HG03469 (cell line): Measurements from ENCODE around the gene PDCD7.

Source experiments
- ATAC-seq: cut with Tn5 transposase; IDR thresholded peaks from one replicate; pipeline ENCODE4 v1.9.1; 2021; ENCODE audit warnings: mild to moderate bottlenecking, moderate library complexity, moderate number of reproducible peaks; ENCODE audit not compliant: unreplicated experiment

The PDCD7 gene

DNA sequence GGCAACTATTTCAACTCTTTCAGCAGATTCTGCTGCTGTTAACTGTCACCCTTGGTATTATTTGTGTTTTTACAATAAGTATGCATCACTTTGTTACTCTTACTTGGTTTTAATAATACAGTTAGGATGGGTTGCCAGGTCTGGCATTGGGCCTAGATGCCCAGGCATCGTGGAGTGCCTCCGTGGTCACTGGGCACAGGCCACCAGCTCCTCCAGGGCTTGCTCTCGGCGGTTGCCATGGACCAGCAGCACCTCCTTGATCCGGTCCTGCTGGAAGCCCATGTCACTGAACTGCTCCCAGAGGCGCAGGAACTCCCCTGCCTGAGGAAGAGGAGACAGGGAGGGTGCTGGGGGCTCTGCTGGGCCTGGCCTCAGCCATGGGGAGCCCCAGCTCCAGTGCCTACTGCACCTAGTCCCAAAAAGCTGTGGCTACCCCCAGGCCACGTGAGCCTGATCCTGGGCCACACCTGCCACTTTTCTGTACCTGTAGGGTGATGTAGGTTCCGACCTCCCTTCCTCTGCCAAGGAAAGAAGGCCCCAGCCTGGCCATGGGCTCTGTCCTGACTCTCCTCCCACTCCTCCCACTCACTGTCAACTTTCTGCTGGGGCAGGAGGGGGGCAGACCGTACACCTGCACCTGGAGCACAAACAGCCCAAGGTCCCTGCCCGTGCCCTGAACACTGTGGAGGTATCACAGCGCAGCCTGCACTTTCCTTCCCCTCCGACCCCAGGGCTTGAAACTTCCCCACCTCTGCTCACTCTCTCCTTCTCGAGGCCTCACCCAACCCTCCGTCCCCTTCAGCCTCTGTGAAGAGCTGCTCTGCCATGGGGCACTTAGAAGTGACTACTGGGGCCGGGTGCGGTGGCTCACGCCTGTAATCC lies 40.5 kb downstream of the PDCD7 start:
- ATAC-seq, result no peak

DNA sequence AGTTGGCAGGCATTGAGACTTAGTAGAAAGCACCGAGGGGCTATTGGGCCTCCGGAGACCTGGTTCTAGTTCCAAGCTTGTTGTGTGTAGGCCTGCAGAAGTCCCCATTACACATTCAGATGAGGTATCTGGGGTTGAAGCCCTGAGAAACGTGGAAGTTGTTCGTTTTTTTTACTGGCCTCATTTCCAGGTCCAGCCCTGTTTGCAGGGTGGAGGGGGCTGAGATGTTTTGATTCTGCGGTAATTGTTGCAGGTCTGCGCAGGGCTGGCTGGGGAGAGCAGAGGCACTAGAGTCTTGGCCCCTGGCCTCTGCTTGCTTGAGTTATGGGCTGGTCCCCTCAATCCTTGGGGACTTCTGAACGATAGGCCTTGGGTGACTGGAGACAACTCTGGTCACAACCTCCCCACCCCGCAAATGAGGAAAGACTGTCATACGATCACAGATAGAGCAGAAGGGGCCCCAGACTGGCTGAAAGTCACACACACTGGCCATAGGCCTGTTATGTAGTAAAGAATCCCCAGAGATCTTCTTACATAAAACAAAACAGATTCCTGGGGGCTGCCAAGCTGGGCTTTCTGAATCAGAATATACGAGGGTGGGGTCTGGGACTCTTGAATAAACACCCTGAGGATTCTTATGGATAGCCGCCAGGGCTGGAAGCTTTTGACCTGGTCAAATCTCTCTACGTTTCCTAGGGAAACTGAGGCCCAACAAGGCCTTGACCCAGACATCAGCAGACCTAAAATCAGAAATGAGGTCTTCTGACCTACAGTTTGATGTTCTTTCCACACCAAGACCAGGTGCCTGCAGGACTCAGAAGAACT lies 41.5 kb downstream of the PDCD7 start:
- no peak for ATAC-seq

DNA sequence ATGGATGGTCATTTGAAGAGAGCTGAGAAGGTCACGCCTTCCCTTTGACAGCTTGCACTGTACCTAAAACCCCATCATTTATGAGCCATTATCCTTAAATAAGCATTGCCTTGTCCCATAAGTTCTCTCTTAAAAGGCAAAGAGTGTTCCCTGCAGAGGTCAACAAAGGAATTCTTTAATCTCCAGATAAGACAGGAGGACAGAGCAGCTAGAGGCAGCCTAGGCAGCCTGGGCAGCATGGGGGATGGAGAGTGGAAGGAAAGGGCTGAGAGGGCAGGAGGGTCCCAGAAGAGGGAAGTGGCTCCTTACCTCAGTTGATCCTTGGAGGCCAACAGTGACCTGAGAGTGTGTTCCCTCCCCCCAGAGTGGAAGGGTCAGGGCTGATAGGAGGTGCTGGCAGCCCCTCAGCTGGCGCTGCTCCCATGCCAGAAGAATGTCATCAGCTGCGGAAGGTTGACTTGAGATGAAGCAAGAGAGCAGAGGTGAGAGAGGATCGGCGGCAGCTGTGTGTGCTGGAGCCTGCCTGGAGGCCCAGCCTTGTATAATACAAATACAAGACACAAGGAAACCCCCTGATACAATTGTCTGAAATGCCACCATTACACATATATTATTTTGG lies 44.3 kb downstream of the PDCD7 start:
- ATAC-seq, result no peak

- no peak for ATAC-seq
Observed at GRCh38 chr15:65088643-65089021, 45.0 kb downstream of the PDCD7 start.

DNA sequence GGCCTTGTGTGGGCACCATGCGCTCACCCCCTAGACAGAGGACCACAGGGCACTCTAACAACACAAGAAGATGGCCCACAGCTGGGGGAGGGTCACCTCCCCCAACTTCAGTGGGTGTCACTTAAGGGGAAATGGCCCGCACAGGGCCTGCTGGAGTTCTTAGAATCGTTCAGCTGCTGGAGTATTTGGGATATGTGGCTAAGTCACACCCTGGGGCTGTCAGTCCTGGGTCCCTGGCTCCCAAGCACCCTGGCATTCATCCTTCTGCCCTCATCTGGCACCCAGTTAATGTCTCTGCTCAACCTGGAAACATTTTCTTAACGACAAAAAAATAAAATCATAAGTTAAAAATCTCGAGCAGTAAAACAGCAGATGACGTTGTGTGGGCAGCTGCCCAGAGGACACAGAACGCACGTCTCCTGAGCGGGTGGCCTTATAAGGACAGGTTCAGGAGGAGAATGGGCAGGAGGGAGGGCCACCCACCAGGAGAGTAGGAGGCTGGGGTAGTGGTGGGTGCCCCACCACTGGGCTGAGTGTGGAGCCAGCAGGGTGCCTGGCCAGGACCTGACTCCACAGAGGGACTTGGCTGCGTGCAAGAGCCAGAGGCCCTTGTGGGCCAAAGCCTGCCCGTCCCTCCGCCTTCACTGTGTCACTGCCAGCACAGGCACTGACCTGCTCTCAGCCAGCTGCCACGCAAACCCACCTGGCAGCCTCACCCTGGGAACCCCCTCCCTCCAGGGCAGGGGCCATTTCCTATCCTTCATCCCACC lies 45.5 kb downstream of the PDCD7 start:
- ATAC-seq, result no peak

GRCh38 chr15:65087411-65087810 lies 46.2 kb downstream of the PDCD7 start:
- no peak for ATAC-seq

DNA sequence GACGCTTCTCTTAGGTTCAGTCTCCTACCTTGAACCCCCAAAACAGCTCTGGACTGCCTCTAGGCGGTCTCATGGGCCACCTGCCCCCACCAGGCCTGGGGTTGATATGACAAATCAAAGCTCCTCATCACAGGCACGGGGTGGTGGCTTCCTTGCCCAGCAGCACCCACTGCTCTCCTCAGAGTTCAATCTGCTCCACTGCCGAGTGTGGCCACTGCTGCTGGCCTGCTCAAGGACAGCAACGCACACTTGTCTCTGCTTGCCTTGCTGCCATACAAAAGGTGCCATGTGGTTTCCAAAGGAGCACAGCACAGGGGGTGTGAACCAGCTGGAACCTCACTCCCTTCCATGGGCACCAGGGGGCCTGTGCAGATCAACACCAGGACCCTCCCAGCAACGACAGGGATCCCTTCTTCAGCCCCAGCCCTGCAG lies 46.9 kb downstream of the PDCD7 start:
- ATAC-seq, result no peak

- ATAC-seq, result no peak
Observed at GRCh38 chr15:65085990-65086679, 47.5 kb downstream of the PDCD7 start.

DNA sequence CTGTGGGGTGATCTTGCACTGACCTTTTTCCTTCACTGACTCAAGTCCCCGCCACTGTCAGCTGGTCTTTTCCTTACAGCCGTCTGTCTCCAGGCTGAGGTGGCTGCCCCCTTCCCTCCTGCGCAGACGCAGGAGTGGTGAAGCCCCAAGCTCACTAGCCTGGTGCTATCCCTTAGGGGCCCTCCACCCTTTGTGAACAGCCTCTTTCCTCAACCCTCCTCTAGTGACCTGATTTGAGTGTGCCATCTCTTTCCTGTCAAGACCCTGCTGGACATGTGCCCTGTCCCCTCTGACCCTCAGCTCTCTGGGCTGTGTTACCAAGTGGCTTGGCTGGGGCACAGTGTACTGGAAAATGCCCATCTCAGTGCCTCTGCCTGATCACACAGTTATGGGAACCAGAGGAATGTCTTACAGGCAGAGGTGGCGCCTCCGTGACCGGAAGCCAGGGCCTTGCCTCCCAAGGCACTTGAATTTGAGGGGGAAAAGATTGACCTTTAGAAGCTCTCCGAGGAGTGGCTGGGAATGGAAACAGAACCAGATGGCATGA lies 48.3 kb downstream of the PDCD7 start:
- ATAC-seq, result no peak

DNA sequence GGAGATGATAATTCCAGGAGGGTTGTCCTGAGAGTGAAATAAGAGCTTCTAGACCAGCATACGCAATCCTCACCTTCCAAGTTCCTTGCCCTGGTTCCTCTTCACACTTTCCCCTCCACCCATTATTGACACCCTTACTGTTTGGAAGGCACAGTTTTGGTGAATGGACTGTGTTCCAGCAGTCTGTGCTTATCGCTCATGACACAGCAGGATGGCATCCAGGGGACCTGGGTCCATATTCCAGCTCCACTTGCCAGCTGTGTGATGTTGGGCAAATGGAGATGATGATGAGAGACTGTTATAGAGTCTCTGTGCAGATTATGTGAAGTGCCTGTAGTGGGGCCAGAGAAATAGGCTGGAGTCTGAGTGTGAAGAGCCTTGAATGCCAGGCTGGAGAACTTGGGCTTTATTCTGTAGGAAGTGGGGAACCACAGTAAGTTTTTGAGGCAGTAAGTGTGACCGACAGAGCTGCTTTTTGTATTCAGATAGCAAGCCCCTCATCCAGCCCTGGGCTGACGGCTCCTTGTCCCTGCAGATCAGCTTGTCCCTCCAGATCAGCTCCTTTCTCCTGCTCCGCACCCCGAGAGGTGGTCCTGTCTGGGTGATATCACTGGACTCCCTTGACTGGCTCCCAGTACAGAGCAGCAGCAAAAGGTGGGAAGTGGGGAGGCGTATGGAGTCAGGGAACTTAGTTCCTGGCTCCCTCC lies 49.0 kb downstream of the PDCD7 start:
- ATAC-seq, result no peak

DNA sequence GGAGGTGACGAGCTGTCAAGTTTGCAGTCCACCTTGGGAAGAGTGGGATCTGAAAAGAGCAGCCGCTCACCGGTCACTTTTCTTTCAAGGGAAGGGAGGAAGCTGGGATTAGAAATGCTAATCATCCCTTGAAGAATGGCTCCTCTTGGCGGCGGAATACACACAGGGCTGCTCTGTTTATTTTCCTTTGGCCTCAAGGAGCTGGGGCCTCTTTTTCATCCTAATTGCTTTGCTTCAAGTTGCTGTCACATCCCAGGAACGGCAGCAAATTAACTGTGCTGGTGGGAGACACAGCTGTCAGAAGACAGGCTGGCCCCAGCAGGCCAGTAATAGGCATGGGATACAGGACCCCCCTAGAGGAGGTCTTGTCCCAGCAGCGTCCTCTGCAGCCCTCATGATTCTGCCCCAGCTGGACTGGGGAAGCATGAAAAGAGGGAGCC lies 50.3 kb downstream of the PDCD7 start:
- no peak for ATAC-seq

DNA sequence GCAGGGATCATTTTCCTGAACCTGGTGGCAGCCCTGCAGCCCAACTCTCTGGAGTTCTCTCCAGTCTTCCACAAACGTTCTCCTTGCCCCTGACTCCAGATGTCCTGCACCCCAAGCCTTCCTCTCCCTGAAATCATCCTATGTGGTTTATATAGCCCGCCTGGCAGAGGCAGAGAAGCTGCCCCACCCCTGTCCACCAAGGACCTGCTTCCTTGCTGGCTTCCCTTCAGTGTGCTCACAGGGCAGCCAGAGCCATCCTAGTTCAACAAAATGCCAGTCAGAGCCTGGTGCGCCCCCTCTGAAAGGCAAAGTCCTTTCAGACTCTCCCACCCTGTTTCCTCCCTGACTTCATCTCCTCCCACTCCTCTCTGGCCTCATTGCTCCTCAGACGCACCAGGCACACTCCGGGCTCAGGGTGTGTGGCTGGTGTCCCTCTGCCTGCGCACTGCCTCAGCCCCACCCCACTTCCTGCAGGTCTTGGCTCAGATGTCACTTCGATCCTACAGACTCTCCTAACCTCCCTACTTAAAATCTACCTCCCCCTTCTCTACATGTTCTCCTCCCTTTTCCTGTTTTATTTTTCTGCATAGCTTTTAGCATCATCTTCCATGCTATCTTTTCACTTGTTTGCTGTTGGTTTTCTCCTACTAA lies 51.2 kb downstream of the PDCD7 start:
- ATAC-seq, result no peak

DNA sequence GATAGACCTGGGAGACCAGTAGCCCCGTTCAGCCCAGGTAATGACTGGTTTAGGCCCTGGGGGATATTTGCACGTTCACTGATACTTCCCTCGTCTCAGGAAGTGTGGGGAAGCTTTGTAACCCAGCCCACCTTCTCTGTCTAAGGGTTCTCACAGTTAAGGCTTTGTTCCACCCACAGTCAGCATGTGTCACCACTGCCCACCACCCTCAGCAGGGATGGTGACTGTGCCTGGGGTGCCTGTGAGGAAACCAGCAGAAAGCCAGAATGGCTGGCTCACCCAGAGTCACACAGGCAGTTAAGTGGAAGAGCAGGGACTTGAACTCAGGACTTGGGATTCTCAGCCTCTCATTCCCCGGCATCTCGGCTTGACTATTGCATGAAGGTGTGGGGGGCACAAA lies 51.9 kb downstream of the PDCD7 start:
- ATAC-seq, result no peak

DNA sequence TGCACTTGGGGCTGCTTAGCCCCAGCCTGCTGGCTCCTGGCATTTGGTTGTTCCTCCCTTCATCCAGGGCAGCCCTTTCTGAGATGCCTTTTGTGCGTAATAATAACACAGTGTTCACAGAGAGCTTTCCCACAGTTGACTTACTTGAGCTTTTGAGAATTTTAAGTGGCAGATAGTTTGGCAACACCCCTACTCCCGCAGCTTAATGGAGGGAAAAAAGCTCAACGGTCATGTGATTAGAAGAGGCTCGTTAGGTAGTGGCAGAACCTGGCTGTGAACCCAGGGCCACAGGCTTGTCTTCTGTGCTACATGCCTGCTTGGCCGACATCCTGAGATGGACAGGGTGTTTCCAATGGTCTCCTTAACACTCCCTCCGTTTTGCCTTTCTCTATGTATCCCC lies 52.3 kb downstream of the PDCD7 start:
- no peak for ATAC-seq

- ATAC-seq, result no peak
Observed at GRCh38 chr15:65079580-65079979, 54.0 kb downstream of the PDCD7 start.

DNA sequence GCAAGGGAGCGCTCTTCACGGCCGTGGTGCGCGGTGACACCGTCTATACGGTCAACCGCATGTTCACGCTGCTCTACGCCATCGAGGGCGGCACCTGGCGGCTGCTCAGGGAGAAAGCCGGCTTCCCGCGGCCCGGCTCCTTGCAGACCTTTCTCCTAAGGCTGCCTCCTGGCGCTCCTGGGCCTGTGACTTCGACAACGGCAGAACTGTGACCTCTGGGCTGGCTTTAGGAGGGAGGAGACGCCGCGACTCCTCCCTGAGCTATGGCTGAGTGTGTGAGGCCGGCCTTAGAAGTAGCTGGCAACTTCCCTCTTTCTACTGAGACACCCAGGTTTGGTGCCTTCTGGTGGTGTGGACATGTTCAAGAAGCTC lies 55.6 kb downstream of the PDCD7 start:
- no peak for ATAC-seq

DNA sequence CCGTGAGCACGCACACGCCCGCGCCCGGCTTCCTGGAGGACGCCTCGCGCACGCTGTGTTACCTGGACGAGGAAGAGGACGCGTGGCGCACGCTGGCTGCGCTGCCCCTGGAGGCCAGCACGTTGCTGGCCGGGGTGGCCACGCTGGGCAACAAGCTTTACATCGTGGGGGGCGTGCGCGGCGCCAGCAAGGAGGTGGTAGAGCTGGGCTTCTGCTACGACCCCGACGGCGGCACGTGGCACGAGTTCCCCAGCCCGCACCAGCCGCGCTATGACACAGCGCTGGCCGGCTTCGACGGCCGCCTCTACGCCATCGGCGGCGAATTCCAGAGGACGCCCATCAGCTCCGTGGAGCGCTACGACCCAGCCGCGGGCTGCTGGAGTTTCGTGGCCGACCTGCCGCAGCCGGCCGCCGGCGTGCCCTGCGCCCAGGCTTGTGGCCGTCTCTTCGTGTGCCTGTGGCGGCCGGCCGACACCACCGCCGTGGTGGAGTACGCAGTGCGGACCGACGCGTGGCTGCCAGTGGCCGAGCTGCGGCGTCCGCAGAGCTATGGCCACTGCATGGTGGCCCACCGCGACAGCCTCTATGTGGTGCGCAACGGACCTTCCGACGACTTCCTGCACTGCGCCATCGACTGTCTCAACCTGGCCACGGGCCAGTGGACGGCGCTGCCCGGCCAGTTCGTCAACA lies 56.2 kb downstream of the PDCD7 start:
- no peak for ATAC-seq
